Transverse colon (tissue), 4 donors: Measurements from ENCODE around the gene UGT2B7. TPM values are rescaled to one million over a fixed set of nuclear protein-coding genes. Genes with fewer than 3 reads are reported as not detected.

ENCODE experiments used
- DNase-seq: peaks from one replicate; pipeline ENCODE4 v3.0.0-alpha.2; 2019
- H3K27ac ChIP-seq, 4 donors: fragments of 200-600 bp; sonication (generic); 2 replicates each; pipeline ENCODE4 v1.5.1; 2016 to 2018; ENCODE audit warnings: inconsistent platforms in 4 of 4
- H3K27me3 ChIP-seq: fragments of 200-600 bp; sonication (generic); 2 replicates; pipeline ENCODE4 v1.5.1; 2017; ENCODE audit warnings: inconsistent platforms
- H3K36me3 ChIP-seq, 4 donors: fragments of 200-600 bp; sonication (generic); 2 replicates each; pipeline ENCODE4 v1.5.1; 2017 to 2019; ENCODE audit warnings: inconsistent platforms in 4 of 4
- H3K4me1 ChIP-seq, 4 donors: fragments of 200-600 bp; sonication (generic); 2 replicates each; pipeline ENCODE4 v1.5.1; 2017 to 2020; ENCODE audit warnings: inconsistent platforms in 4 of 4
- H3K4me3 ChIP-seq, 4 donors: fragments of 200-600 bp; sonication (generic); 1 replicate in 1 of 4; 2 replicates in 3 of 4; pipeline versions ENCODE4 v1.5.1 to v1.6.1; 2017 to 2019; ENCODE audit warnings: inconsistent platforms in 4 of 4
- H3K9me3 ChIP-seq, 2 donors: fragments of 200-600 bp; sonication (generic); 2 replicates each; pipeline ENCODE4 v1.5.1; 2017 to 2019; ENCODE audit warnings: inconsistent platforms in 2 of 2
- CTCF ChIP-seq, 5 experiments: fragments of 200-600 bp in 3 of 5; fragments of 450-650 bp in 2 of 5; sonication (generic) in 3 of 5; IDR thresholded peaks; 1 replicate in 2 of 5; 2 replicates in 3 of 5; pipeline ENCODE4 v1.5.1; 2016 to 2017; ENCODE audit warnings: antibody characterized with exemption in 5 of 5, inconsistent platforms in 3 of 5, mild to moderate bottlenecking in 2 of 5, moderate library complexity in 1 of 5
- EP300 ChIP-seq: sonication (generic); formaldehyde crosslinking; IDR thresholded peaks from one replicate; pipeline ENCODE4 v1.6.1; 2017; ENCODE audit warnings: antibody characterized with exemption, low read depth
- POLR2A ChIP-seq: fragments of 450-650 bp; IDR thresholded peaks from one replicate; pipeline ENCODE4 v1.6.1; 2016; ENCODE audit warnings: antibody characterized with exemption, mild to moderate bottlenecking, moderate library complexity
- POLR2AphosphoS5 ChIP-seq, 3 donors: sonication (generic); formaldehyde crosslinking; IDR thresholded peaks; one replicate each; pipeline ENCODE4 v1.6.1; 2016; ENCODE audit warnings: antibody characterized with exemption in 3 of 3
- WGBS, 2 donors: methylation state at CpG; one replicate each; pipeline ENCODE4 v1.1.5; 2018; ENCODE audit warnings: low coverage in 1 of 2; 5-methylcytosine and 5-hydroxymethylcytosine counted together
- in situ Hi-C, 4 donors: fragments of 200-750 bp; cut with MboI; loops; one replicate each; pipeline versions ENCODE4 v1.15.0 to v1.15.1; 2017; ENCODE audit warnings: low sequenced_read_pairs in 3 of 4, low pct_ligation_motif_present in 1 of 4, low pct_unique_long_range_greater_than_20kb in 1 of 4
- intact Hi-C: fragments of 100-400 bp; cut with DNase I; formaldehyde crosslinking; loops from one replicate; pipeline ENCODE4 v1.15.1; 2023; ENCODE audit warnings: low total_unique reads
- total RNA-seq, 4 donors: library from RNA; depleted of rRNA; stranded (reverse); fragments of >200 nt; gene quantifications; one replicate each; pipeline ENCODE4 v1.1.0, GENCODE V29; 2016

The UGT2B7 gene
- total RNA-seq, 4 donors from 2014 or later, result 2.4 to 8.7 (median 5.6) TPM; not detected in 1

DNA sequence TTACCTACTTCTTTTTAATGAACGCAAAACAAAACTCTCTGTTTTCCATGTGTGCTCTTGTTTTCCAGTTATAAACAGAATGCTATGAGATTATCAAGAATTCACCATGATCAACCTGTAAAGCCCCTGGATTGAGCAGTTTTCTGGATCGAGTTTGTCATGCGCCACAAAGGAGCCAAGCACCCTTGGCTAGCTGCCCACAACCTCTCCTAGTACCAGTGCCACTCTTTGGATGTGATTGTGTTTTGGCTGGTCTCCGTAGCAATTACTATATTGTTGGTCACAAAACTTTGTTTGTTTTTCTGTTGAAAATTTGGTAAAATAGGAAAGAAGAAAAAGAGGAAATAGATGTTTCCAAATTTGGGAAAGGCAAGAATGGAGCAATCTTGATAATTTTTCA, 51.1 kb downstream of the UGT2B7 start:
- TF ChIP-seq EP300 (no peak), CTCF (IDR thresholded peaks at IDR 0.05) (no peak), POLR2A (no peak), POLR2AphosphoS5 (IDR thresholded peaks at IDR 0.05) (no peak)
- Histone ChIP-seq H3K4me1 (no peaks in the 10 kb centered on the region), H3K36me3 (peaks cover 0 to 1% (median 0%) of the 10 kb centered on the region in 4 donors), H3K27ac (no peak overlapping the region), H3K4me3 (no peak overlapping the region), H3K27me3 (no peaks in the 10 kb centered on the region), H3K9me3 (no peaks in the 10 kb centered on the region)
- intact Hi-C loops (no loop called here), in situ Hi-C loops (no loop called here)
- WGBS, 2 donors, result 89% methylated on average over 3 to 4 of the region's 4 CpGs
- no peak for DNase-seq

DNA sequence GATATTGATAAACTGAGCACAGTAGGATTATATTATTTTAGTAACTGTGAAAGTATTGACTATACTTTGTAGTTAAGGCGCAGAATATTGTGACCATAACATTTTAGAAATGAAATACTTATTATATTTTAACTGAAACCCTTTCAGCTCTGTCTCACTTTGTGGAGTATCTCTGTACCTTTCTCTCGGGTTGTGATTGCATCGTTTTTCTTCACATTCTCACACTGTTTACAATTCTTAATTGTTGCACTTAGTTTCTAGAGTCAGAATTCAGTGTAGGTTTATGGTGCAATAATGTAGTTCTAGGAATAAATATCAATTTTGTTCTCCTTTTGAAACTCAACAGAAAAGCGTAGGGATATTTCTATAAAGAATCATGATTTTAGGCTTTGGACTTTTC, 57.7 kb downstream of the UGT2B7 start:
- no peaks in the 10 kb centered on the region for H3K9me3 ChIP-seq
- TF ChIP-seq POLR2A (no peak), CTCF (IDR thresholded peaks at IDR 0.05) (no peak), POLR2AphosphoS5 (IDR thresholded peaks at IDR 0.05) (no peak), EP300 (no peak)
- intact Hi-C loops, result no loop called here
- DNase-seq, result no peak
- no peaks in the 10 kb centered on the region for H3K27me3 ChIP-seq
- no peaks in the 10 kb centered on the region for H3K36me3 ChIP-seq
- no peak overlapping the region for H3K27ac ChIP-seq
- in situ Hi-C loops, result loop anchor here in 3 of 4 donors (25.0 kb wide), 1 partner anchor 667 kb away; no protein-coding TSS in a partner anchor
- H3K4me3 ChIP-seq, result no peak overlapping the region
- 78 to 82% methylated on average over 4 of the region's 4 CpGs for WGBS, 2 donors
- H3K4me1 ChIP-seq, result no peaks in the 10 kb centered on the region

- no peak for TF ChIP-seq POLR2AphosphoS5 (IDR thresholded peaks at IDR 0.05)
- peak in 2 of 5 experiments; percentile 17 to 24 for TF ChIP-seq CTCF (IDR thresholded peaks at IDR 0.05)
- H3K27me3 ChIP-seq, result no peaks in the 10 kb centered on the region
- no peaks in the 10 kb centered on the region for H3K4me1 ChIP-seq
- no peaks in the 10 kb centered on the region for H3K9me3 ChIP-seq
- in situ Hi-C loops (loop anchor here in 3 of 4 donors (25.0 kb wide), 1 partner anchor 670 kb away; no protein-coding TSS in a partner anchor), intact Hi-C loops (no loop called here)
- 81 to 100% methylated on average over 1 to 2 of the region's 2 CpGs for WGBS, 2 donors
- no peak overlapping the region for H3K4me3 ChIP-seq
- H3K27ac ChIP-seq, result no peak overlapping the region
- H3K36me3 ChIP-seq, result no peaks in the 10 kb centered on the region
- no peak for DNase-seq
Measured at GRCh38 chr4:69156913-69157312, 60.6 kb downstream of the UGT2B7 start.

Other genes with a start within 250 kb of the UGT2B7 start
- 100 to 1,000 TPM in 2 of 4 donors, 10 to 100 TPM in 2; 28.5 to 185 (median 90.3) TPM for gene UGT2A3, start 144.7 kb upstream of the UGT2B7 start, total RNA-seq
- under 1 TPM in 1 of 4 donors, not detected in 3; 0.96 TPM for gene UGT2B11, start 118.3 kb downstream of the UGT2B7 start, total RNA-seq
- not detected for gene UGT2B28, start 184.0 kb downstream of the UGT2B7 start, total RNA-seq